GM12878 (cell line): ENCODE data around the gene MFAP4. TPM values are rescaled to one million over a fixed set of nuclear protein-coding genes. Genes with fewer than 3 reads are reported as not detected.

ENCODE experiments used
- ATAC-seq: fragments of 200-7000 bp; cut with Tn5 transposase; 3 replicates; pipeline ENCODE4 v1.9.1; 2020; ENCODE audit warnings: mild to moderate bottlenecking, moderate library complexity
- BruUV-seq: library from RNA; stranded (reverse); fragments of 400-500 nt; replicated peaks from 2 replicates; lab custom pipeline; 2021; lab: Mats Ljungman, UMichigan
- CTCF ChIA-PET: fragments of 300-600 bp; sonication (Branson Sonifier 250); formaldehyde crosslinking; extraction: SDS; loops from one replicate; lab custom pipeline; 2021; ENCODE audit warnings: inconsistent platforms; lab: Yijun Ruan, JAX
- POLR2A ChIA-PET: fragments of 350-600 bp; formaldehyde crosslinking; extraction: SDS; loops from one replicate; lab custom pipeline; 2021; ENCODE audit warnings: inconsistent platforms; lab: Charles Lee
- RAD21 ChIA-PET: fragments of 300-600 bp; sonication (Branson Sonifier 250); formaldehyde crosslinking; loops from one replicate; lab custom pipeline; 2023; ENCODE audit warnings: antibody characterized with exemption; ENCODE audit not compliant: unreplicated experiment; lab: Charles Lee
- SMC1A ChIA-PET: fragments of 300-600 bp; sonication (Branson Sonifier 250); formaldehyde crosslinking; loops from one replicate; lab custom pipeline; 2023; ENCODE audit not compliant: unreplicated experiment, uncharacterized antibody; lab: Charles Lee
- DNase-seq: peaks from one replicate; pipeline ENCODE4 v3.0.0-alpha.2; 2011; ENCODE audit warnings: low read depth, low spot score
- FAIRE-seq: peaks from 3 replicates; lab custom pipeline; 2011; peaks lifted over from hg19 to GRCh38; lab: Jason Lieb, UNC
- H2AFZ ChIP-seq: 2 replicates; pipeline ENCODE4 v1.6.0; 2011; ENCODE audit warnings: low read depth, low read length, control low read depth; ENCODE audit not compliant: control insufficient read depth
- H3K27ac ChIP-seq: 2 replicates; pipeline ENCODE4 v1.5.1; 2011; ENCODE audit warnings: control low read depth; ENCODE audit not compliant: control insufficient read depth, insufficient read depth
- H3K27me3 ChIP-seq, 2 experiments: replicated peaks in 1 of 2; 2 replicates each; pipeline versions ENCODE4 v1.6.0 to v1.6.1; 2011; ENCODE audit warnings: low read length in 1 of 2; ENCODE audit not compliant: control insufficient read depth in 2 of 2, insufficient read depth in 2 of 2
- H3K36me3 ChIP-seq, 2 experiments: 2 replicates each; pipeline ENCODE4 v1.5.1; 2011; ENCODE audit warnings: low read length in 1 of 2; ENCODE audit not compliant: control insufficient read depth in 2 of 2, insufficient read depth in 2 of 2
- H3K4me1 ChIP-seq: 2 replicates; pipeline ENCODE4 v1.6.1; 2011; ENCODE audit warnings: mild to moderate bottlenecking, low read length, moderate library complexity, mixed read lengths; ENCODE audit not compliant: control insufficient read depth, insufficient read depth
- H3K4me2 ChIP-seq: 2 replicates; pipeline ENCODE4 v1.6.0; 2011; ENCODE audit warnings: control low read depth; ENCODE audit not compliant: control insufficient read depth, insufficient read depth
- H3K4me3 ChIP-seq: fragments of 200-600 bp; sonication (generic); 2 replicates; pipeline ENCODE4 v1.5.1; 2016
- H3K79me2 ChIP-seq: 2 replicates; pipeline ENCODE4 v1.6.0; 2011; ENCODE audit warnings: low read length; ENCODE audit not compliant: control insufficient read depth, insufficient read depth
- H3K9ac ChIP-seq: 2 replicates; pipeline ENCODE4 v1.8.0; 2011; ENCODE audit warnings: low read length, control low read depth, mixed read lengths; ENCODE audit not compliant: control insufficient read depth, insufficient read depth
- H3K9me3 ChIP-seq: replicated peaks from 3 replicates; pipeline ENCODE4 v1.5.1; 2011; ENCODE audit warnings: mild to moderate bottlenecking, low read length; ENCODE audit not compliant: control insufficient read depth, insufficient read depth
- H4K20me1 ChIP-seq: 2 replicates; pipeline ENCODE4 v1.6.0; 2011; ENCODE audit not compliant: control insufficient read depth, insufficient read depth
- ATF7 ChIP-seq: fragments of 450-650 bp; IDR thresholded peaks from 2 replicates; pipeline ENCODE4 v1.6.1; 2016; ENCODE audit warnings: low read depth, mild to moderate bottlenecking
- HDAC6 ChIP-seq: fragments of 200-600 bp; sonication (generic); IDR thresholded peaks from one replicate; pipeline ENCODE4 v1.8.0; 2017; ENCODE audit warnings: antibody characterized with exemption; ENCODE audit not compliant: unreplicated experiment
- TAF1 ChIP-seq: IDR thresholded peaks from 2 replicates; pipeline ENCODE4 v1.6.1; 2011; ENCODE audit warnings: mild to moderate bottlenecking, low read depth, low read length, borderline replicate concordance
- TCF12 ChIP-seq: IDR thresholded peaks from 2 replicates; pipeline ENCODE4 v1.6.1; 2011; ENCODE audit warnings: low read depth, mild to moderate bottlenecking, low read length
- ZNF24 ChIP-seq: fragments of 450-650 bp; IDR thresholded peaks from 2 replicates; pipeline ENCODE4 v1.6.1; 2017; ENCODE audit warnings: antibody characterized with exemption, mild to moderate bottlenecking
- WGBS: methylation state at CpG from one replicate; pipeline ENCODE4 v1.1.6; 2016; ENCODE audit warnings: low lambda C conversion rate; ENCODE audit not compliant: insufficient replicate concordance, insufficient coverage; ENCODE audit errors: missing lambda C conversion rate; 5-methylcytosine and 5-hydroxymethylcytosine counted together
- in situ Hi-C: fragments of 300-500 bp; cut with MboI; formaldehyde crosslinking; loops from 9 replicates; pipeline ENCODE4 v1.14.3; 2018; ENCODE audit warnings: mixed read lengths
- intact Hi-C: fragments of 100-400 bp; cut with micrococcal nuclease; formaldehyde crosslinking; loops from one replicate; pipeline ENCODE4 v1.14.2; 2022; ENCODE audit not compliant: unreplicated experiment
- polyA plus RNA-seq, 11 experiments: library from polyadenylated mRNA; depleted of rRNA in 4 of 11; unstranded in 6 of 11; stranded (reverse) in 5 of 11; fragments of >200 nt; fragmentation: Nextera tagmentation in 4 of 11; fragmentation: Illumina TruSeq in 1 of 11; extraction: Ambion mirVana in 4 of 11; extraction: Trizol in 1 of 11; gene quantifications; 1 replicate in 1 of 11; 2 replicates in 10 of 11; pipeline versions ENCODE4 v1.2.1 to v1.2.3, GENCODE V29; 2011 to 2016; ENCODE audit warnings: inconsistent platforms in 2 of 11, missing spikeins in 2 of 11, low read depth in 1 of 11
- total RNA-seq, 4 experiments: library from RNA; depleted of rRNA in 3 of 4; stranded (reverse); fragments of >200 nt in 3 of 4; fragmentation: Illumina TruSeq in 1 of 4; extraction: Trizol in 1 of 4; gene quantifications; 2 replicates each; pipeline versions ENCODE4 v1.2.1 to v1.2.3, GENCODE V29; 2013 to 2021
- TF ChIP-seq, protein P1 (sequence below): fragments of 450-650 bp; IDR thresholded peaks from 2 replicates; pipeline ENCODE4 v1.6.1; 2018; ENCODE audit warnings: mild to moderate bottlenecking, low read depth, moderate library complexity; ENCODE audit not compliant: partially characterized antibody
- TF ChIP-seq, protein P2 (sequence below): fragments of 450-650 bp; formaldehyde crosslinking; IDR thresholded peaks from 2 replicates; pipeline ENCODE4 v1.4.0; 2020; ENCODE audit warnings: mild to moderate bottlenecking, moderate library complexity

MFAP4 gene
- total and polyA plus RNA-seq, 10 of the 15 experiments (the other 5 are each of a cell fraction or from before 2014, with no cell fraction given) = 0.08 to 0.28 (median 0.09) TPM; not detected in 7

- TF ChIP-seq, protein P1, sequence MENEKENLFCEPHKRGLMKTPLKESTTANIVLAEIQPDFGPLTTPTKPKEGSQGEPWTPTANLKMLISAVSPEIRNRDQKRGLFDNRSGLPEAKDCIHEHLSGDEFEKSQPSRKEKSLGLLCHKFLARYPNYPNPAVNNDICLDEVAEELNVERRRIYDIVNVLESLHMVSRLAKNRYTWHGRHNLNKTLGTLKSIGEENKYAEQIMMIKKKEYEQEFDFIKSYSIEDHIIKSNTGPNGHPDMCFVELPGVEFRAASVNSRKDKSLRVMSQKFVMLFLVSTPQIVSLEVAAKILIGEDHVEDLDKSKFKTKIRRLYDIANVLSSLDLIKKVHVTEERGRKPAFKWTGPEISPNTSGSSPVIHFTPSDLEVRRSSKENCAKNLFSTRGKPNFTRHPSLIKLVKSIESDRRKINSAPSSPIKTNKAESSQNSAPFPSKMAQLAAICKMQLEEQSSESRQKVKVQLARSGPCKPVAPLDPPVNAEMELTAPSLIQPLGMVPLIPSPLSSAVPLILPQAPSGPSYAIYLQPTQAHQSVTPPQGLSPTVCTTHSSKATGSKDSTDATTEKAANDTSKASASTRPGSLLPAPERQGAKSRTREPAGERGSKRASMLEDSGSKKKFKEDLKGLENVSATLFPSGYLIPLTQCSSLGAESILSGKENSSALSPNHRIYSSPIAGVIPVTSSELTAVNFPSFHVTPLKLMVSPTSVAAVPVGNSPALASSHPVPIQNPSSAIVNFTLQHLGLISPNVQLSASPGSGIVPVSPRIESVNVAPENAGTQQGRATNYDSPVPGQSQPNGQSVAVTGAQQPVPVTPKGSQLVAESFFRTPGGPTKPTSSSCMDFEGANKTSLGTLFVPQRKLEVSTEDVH = no peak
- TF ChIP-seq TCF12 (no peak), ATF7 (no peak), HDAC6 (no peak), TAF1 (no peak)
- TF ChIP-seq, all 136 proteins: peak for 0
Observed at GRCh38 chr17:19412984-19413383, 26.0 kb upstream of the MFAP4 start (continued).

GRCh38 chr17:19412510-19412909 is 25.5 kb upstream of the MFAP4 start:
- Histone ChIP-seq H3K4me3 (no peak overlapping the region), H3K79me2 (no peaks in the 10 kb centered on the region), H2AFZ (no peak overlapping the region), H3K27me3 (peaks cover 1 to 3% of the 10 kb centered on the region in 2 experiments), H3K4me2 (no peak overlapping the region), H3K4me1 (no peaks in the 10 kb centered on the region), H4K20me1 (no peaks in the 10 kb centered on the region), H3K9ac (no peak overlapping the region), H3K36me3 (no peaks in the 10 kb centered on the region), H3K9me3 (no peaks in the 10 kb centered on the region), H3K27ac (no peak overlapping the region)
- in situ Hi-C loops = no loop called here
- CTCF ChIA-PET = no interaction called here
- intact Hi-C loops = no loop called here
- RAD21 ChIA-PET = no interaction called here
- TF ChIP-seq, protein P2, sequence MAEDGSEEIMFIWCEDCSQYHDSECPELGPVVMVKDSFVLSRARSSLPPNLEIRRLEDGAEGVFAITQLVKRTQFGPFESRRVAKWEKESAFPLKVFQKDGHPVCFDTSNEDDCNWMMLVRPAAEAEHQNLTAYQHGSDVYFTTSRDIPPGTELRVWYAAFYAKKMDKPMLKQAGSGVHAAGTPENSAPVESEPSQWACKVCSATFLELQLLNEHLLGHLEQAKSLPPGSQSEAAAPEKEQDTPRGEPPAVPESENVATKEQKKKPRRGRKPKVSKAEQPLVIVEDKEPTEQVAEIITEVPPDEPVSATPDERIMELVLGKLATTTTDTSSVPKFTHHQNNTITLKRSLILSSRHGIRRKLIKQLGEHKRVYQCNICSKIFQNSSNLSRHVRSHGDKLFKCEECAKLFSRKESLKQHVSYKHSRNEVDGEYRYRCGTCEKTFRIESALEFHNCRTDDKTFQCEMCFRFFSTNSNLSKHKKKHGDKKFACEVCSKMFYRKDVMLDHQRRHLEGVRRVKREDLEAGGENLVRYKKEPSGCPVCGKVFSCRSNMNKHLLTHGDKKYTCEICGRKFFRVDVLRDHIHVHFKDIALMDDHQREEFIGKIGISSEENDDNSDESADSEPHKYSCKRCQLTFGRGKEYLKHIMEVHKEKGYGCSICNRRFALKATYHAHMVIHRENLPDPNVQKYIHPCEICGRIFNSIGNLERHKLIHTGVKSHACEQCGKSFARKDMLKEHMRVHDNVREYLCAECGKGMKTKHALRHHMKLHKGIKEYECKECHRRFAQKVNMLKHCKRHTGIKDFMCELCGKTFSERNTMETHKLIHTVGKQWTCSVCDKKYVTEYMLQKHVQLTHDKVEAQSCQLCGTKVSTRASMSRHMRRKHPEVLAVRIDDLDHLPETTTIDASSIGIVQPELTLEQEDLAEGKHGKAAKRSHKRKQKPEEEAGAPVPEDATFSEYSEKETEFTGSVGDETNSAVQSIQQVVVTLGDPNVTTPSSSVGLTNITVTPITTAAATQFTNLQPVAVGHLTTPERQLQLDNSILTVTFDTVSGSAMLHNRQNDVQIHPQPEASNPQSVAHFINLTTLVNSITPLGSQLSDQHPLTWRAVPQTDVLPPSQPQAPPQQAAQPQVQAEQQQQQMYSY (CRISPR knock-in tag) = no peak
- no peak for TF ChIP-seq ZNF24
- ATAC-seq = no peak
- POLR2A ChIA-PET = no interaction called here
- SMC1A ChIA-PET = no interaction called here
- no peak for FAIRE-seq
- no TSS peak for BruUV-seq
- WGBS = 80% methylated on average over 14 of the region's 16 CpGs
- no peak for DNase-seq
